Measurements from ENCODE around the gene MGAT5B.

- no peak for TF ChIP-seq EZH2 (IDR thresholded peaks at IDR 0.05; ENCODE audit: low read length, missing control alignments)
- TF ChIP-seq, protein P1, sequence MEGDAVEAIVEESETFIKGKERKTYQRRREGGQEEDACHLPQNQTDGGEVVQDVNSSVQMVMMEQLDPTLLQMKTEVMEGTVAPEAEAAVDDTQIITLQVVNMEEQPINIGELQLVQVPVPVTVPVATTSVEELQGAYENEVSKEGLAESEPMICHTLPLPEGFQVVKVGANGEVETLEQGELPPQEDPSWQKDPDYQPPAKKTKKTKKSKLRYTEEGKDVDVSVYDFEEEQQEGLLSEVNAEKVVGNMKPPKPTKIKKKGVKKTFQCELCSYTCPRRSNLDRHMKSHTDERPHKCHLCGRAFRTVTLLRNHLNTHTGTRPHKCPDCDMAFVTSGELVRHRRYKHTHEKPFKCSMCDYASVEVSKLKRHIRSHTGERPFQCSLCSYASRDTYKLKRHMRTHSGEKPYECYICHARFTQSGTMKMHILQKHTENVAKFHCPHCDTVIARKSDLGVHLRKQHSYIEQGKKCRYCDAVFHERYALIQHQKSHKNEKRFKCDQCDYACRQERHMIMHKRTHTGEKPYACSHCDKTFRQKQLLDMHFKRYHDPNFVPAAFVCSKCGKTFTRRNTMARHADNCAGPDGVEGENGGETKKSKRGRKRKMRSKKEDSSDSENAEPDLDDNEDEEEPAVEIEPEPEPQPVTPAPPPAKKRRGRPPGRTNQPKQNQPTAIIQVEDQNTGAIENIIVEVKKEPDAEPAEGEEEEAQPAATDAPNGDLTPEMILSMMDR (conservative IDR thresholded peaks at IDR 0.05 in 1 of 2, IDR thresholded peaks at IDR 0.05 in 1 of 2; ENCODE audit: low read depth in 1 of 2, low read length in 2 of 2): no peak
Observed at GRCh38 chr17:76929601-76930000, 61.4 kb downstream of the MGAT5B start.

Data from fibroblast of lung (primary cell).